ENCODE measurements around the gene ZFAND3. TPM values are rescaled to one million over a fixed set of nuclear protein-coding genes. Genes with fewer than 3 reads are reported as not detected.

The ZFAND3 gene
- total RNA-seq, 1 donor from 2014 or later, result 131 TPM

- H3K36me3 Mint-ChIP-seq (ENCODE audit: low read depth, unreplicated experiment), result peaks cover 3% of the 10 kb centered on the region
- peak; percentile 62 for DNase-seq (ENCODE audit: low read depth)
Measured at GRCh38 chr6:38095054-38095453, 275.5 kb downstream of the ZFAND3 start.

GRCh38 chr6:38099221-38099620 is 279.7 kb downstream of the ZFAND3 start:
- no peaks in the 10 kb centered on the region for H3K9me3 ChIP-seq (ENCODE audit: insufficient read depth, low read depth, low read length)
- H3K9ac ChIP-seq (ENCODE audit: low read length), result no peak overlapping the region
- FAIRE-seq (no peak), DNase-seq (ENCODE audit: low read depth) (no peak)
- no peaks in the 10 kb centered on the region for H3K9me3 Mint-ChIP-seq (ENCODE audit: unreplicated experiment)
- H3K79me2 ChIP-seq (ENCODE audit: insufficient read depth, low read length), result peaks cover 20% of the 10 kb centered on the region
- no peak overlapping the region for H3K27ac ChIP-seq (ENCODE audit: low read depth, low read length)
- H3K4me3 ChIP-seq (ENCODE audit: insufficient read depth, low read depth, low read length), result no peak overlapping the region
- H2AFZ ChIP-seq (ENCODE audit: low read depth, low read length), result no peak overlapping the region
- H3K4me3 Mint-ChIP-seq (ENCODE audit: unreplicated experiment), result no peak overlapping the region
- H4K20me1 ChIP-seq (ENCODE audit: insufficient read depth, low read length), result peaks cover 65% of the 10 kb centered on the region
- peaks cover 7% of the 10 kb centered on the region for H3K4me1 ChIP-seq (ENCODE audit: insufficient read depth, low read length)
- no peaks in the 10 kb centered on the region for H3K36me3 ChIP-seq (ENCODE audit: insufficient read depth, low read length)
- no peak overlapping the region for H3K4me2 ChIP-seq (ENCODE audit: low read length)
- no peak overlapping the region for H3K27ac Mint-ChIP-seq (ENCODE audit: unreplicated experiment)
- H3K27me3 ChIP-seq (ENCODE audit: insufficient read depth, low read length), result no peaks in the 10 kb centered on the region
- H3K27me3 Mint-ChIP-seq (ENCODE audit: low read depth, unreplicated experiment), result no peaks in the 10 kb centered on the region
- peaks cover 22% of the 10 kb centered on the region for H3K4me1 Mint-ChIP-seq (ENCODE audit: low read depth, unreplicated experiment)
- peaks cover 6% of the 10 kb centered on the region for H3K36me3 Mint-ChIP-seq (ENCODE audit: low read depth, unreplicated experiment)
- TF ChIP-seq EZH2 (IDR thresholded peaks at IDR 0.05; ENCODE audit: insufficient read depth, low read length), result no peak

More at GRCh38 chr6:38095054-38095453, 275.5 kb downstream of the ZFAND3 start:
- no peaks in the 10 kb centered on the region for H3K9me3 Mint-ChIP-seq (ENCODE audit: unreplicated experiment)
- no peak for TF ChIP-seq EZH2 (IDR thresholded peaks at IDR 0.05; ENCODE audit: insufficient read depth, low read length)
- TF ChIP-seq CTCF (IDR thresholded peaks at IDR 0.05; ENCODE audit: insufficient read depth, low read depth, low read length), result no peak
- no peak overlapping the region for H2AFZ ChIP-seq (ENCODE audit: low read depth, low read length)
- H3K4me2 ChIP-seq (ENCODE audit: low read length), result peak overlapping the region; percentile 63
- H3K27me3 ChIP-seq (ENCODE audit: insufficient read depth, low read length), result no peaks in the 10 kb centered on the region
- H3K27me3 Mint-ChIP-seq (ENCODE audit: low read depth, unreplicated experiment), result no peaks in the 10 kb centered on the region
- H3K36me3 ChIP-seq (ENCODE audit: insufficient read depth, low read length), result no peaks in the 10 kb centered on the region
- peaks cover 10% of the 10 kb centered on the region for H3K4me1 ChIP-seq (ENCODE audit: insufficient read depth, low read length)
- H3K79me2 ChIP-seq (ENCODE audit: insufficient read depth, low read length), result peaks cover 27% of the 10 kb centered on the region
- peaks cover 81% of the 10 kb centered on the region for H4K20me1 ChIP-seq (ENCODE audit: insufficient read depth, low read length)
- peak overlapping the region; percentile 47 for H3K27ac Mint-ChIP-seq (ENCODE audit: unreplicated experiment)
- H3K4me3 ChIP-seq (ENCODE audit: insufficient read depth, low read depth, low read length), result no peak overlapping the region
- FAIRE-seq, result no peak
- peaks cover 22% of the 10 kb centered on the region for H3K4me1 Mint-ChIP-seq (ENCODE audit: low read depth, unreplicated experiment)
- H3K4me3 Mint-ChIP-seq (ENCODE audit: unreplicated experiment), result no peak overlapping the region
- no peak overlapping the region for H3K9ac ChIP-seq (ENCODE audit: low read length)
- H3K27ac ChIP-seq (ENCODE audit: low read depth, low read length), result peak overlapping the region; percentile 25
- no peaks in the 10 kb centered on the region for H3K9me3 ChIP-seq (ENCODE audit: insufficient read depth, low read depth, low read length)

- DNase-seq (ENCODE audit: low read depth) (no peak), FAIRE-seq (no peak)
- H3K79me2 ChIP-seq (ENCODE audit: insufficient read depth, low read length), result peaks cover 24% of the 10 kb centered on the region
- H3K27ac Mint-ChIP-seq (ENCODE audit: unreplicated experiment), result no peak overlapping the region
- H3K4me3 Mint-ChIP-seq (ENCODE audit: unreplicated experiment), result no peak overlapping the region
- peaks cover 11% of the 10 kb centered on the region for H3K4me1 Mint-ChIP-seq (ENCODE audit: low read depth, unreplicated experiment)
- no peak overlapping the region for H3K4me2 ChIP-seq (ENCODE audit: low read length)
- no peaks in the 10 kb centered on the region for H3K27me3 ChIP-seq (ENCODE audit: insufficient read depth, low read length)
- H3K9me3 Mint-ChIP-seq (ENCODE audit: unreplicated experiment), result no peaks in the 10 kb centered on the region
- no peak overlapping the region for H3K4me3 ChIP-seq (ENCODE audit: insufficient read depth, low read depth, low read length)
- peaks cover 6% of the 10 kb centered on the region for H3K36me3 Mint-ChIP-seq (ENCODE audit: low read depth, unreplicated experiment)
- H2AFZ ChIP-seq (ENCODE audit: low read depth, low read length), result no peak overlapping the region
- no peaks in the 10 kb centered on the region for H3K9me3 ChIP-seq (ENCODE audit: insufficient read depth, low read depth, low read length)
- TF ChIP-seq CTCF (IDR thresholded peaks at IDR 0.05; ENCODE audit: insufficient read depth, low read depth, low read length) (no peak), EZH2 (IDR thresholded peaks at IDR 0.05; ENCODE audit: insufficient read depth, low read length) (no peak)
- H4K20me1 ChIP-seq (ENCODE audit: insufficient read depth, low read length), result peaks cover 64% of the 10 kb centered on the region
- no peak overlapping the region for H3K27ac ChIP-seq (ENCODE audit: low read depth, low read length)
- H3K9ac ChIP-seq (ENCODE audit: low read length), result no peak overlapping the region
- no peaks in the 10 kb centered on the region for H3K36me3 ChIP-seq (ENCODE audit: insufficient read depth, low read length)
- H3K27me3 Mint-ChIP-seq (ENCODE audit: low read depth, unreplicated experiment), result no peaks in the 10 kb centered on the region
- peaks cover 5% of the 10 kb centered on the region for H3K4me1 ChIP-seq (ENCODE audit: insufficient read depth, low read length)
Measured at GRCh38 chr6:38100380-38100779, 280.9 kb downstream of the ZFAND3 start.

Measured in astrocyte (in vitro differentiated cells and primary cell).